ENCODE results near the gene VPS8.

The VPS8 gene

GRCh38 chr3:184850201-184850600 is 38.2 kb downstream of the VPS8 start:
- H3K27me3 Mint-ChIP-seq, result no peaks in the 10 kb centered on the region
- peaks cover 29% of the 10 kb centered on the region for H3K36me3 Mint-ChIP-seq

GRCh38 chr3:184857099-184857498 is 45.1 kb downstream of the VPS8 start:
- no peaks in the 10 kb centered on the region for H3K9me3 Mint-ChIP-seq
- H3K4me1 Mint-ChIP-seq, result no peaks in the 10 kb centered on the region
- no peaks in the 10 kb centered on the region for H3K27me3 Mint-ChIP-seq
- no peak overlapping the region for H3K4me3 Mint-ChIP-seq
- H3K36me3 Mint-ChIP-seq, result peaks cover 26% of the 10 kb centered on the region
- no peak overlapping the region for H3K27ac Mint-ChIP-seq

More at GRCh38 chr3:184850201-184850600, 38.2 kb downstream of the VPS8 start:
- Mint-ChIP-seq H3K4me1 (no peaks in the 10 kb centered on the region), H3K9me3 (no peaks in the 10 kb centered on the region), H3K4me3 (no peak overlapping the region), H3K27ac (no peak overlapping the region)

- H3K27ac Mint-ChIP-seq, result no peak overlapping the region
- no peak overlapping the region for H3K4me3 Mint-ChIP-seq
- no peaks in the 10 kb centered on the region for H3K27me3 Mint-ChIP-seq
- H3K9me3 Mint-ChIP-seq, result no peaks in the 10 kb centered on the region
- peaks cover 18% of the 10 kb centered on the region for H3K36me3 Mint-ChIP-seq
- H3K4me1 Mint-ChIP-seq, result no peaks in the 10 kb centered on the region
Observed at GRCh38 chr3:184864000-184864399, 52.0 kb downstream of the VPS8 start.

- H3K9me3 Mint-ChIP-seq, result no peaks in the 10 kb centered on the region
- no peak overlapping the region for H3K27ac Mint-ChIP-seq
- peaks cover 21% of the 10 kb centered on the region for H3K36me3 Mint-ChIP-seq
- no peaks in the 10 kb centered on the region for H3K27me3 Mint-ChIP-seq
- H3K4me3 Mint-ChIP-seq, result no peak overlapping the region
- H3K4me1 Mint-ChIP-seq, result peaks cover 12% of the 10 kb centered on the region
Observed at GRCh38 chr3:184868477-184868876, 56.5 kb downstream of the VPS8 start.

GRCh38 chr3:184872200-184872599 is 60.2 kb downstream of the VPS8 start:
- Mint-ChIP-seq H3K27ac (peak overlapping the region; percentile 66), H3K9me3 (no peaks in the 10 kb centered on the region), H3K27me3 (no peaks in the 10 kb centered on the region), H3K4me3 (no peak overlapping the region), H3K4me1 (peaks cover 15% of the 10 kb centered on the region), H3K36me3 (peaks cover 22% of the 10 kb centered on the region)

- Mint-ChIP-seq H3K36me3 (peaks cover 22% of the 10 kb centered on the region), H3K27me3 (no peaks in the 10 kb centered on the region), H3K9me3 (no peaks in the 10 kb centered on the region), H3K27ac (no peak overlapping the region), H3K4me1 (peaks cover 15% of the 10 kb centered on the region), H3K4me3 (no peak overlapping the region)
Observed at GRCh38 chr3:184873141-184873540, 61.2 kb downstream of the VPS8 start.

- peaks cover 15% of the 10 kb centered on the region for H3K4me1 Mint-ChIP-seq
- no peak overlapping the region for H3K27ac Mint-ChIP-seq
- H3K9me3 Mint-ChIP-seq, result no peaks in the 10 kb centered on the region
- no peak overlapping the region for H3K4me3 Mint-ChIP-seq
- H3K27me3 Mint-ChIP-seq, result no peaks in the 10 kb centered on the region
- peaks cover 21% of the 10 kb centered on the region for H3K36me3 Mint-ChIP-seq
Observed at GRCh38 chr3:184874709-184875644, 63.0 kb downstream of the VPS8 start.

GRCh38 chr3:184880276-184881019 is 68.5 kb downstream of the VPS8 start:
- H3K27me3 Mint-ChIP-seq, result no peaks in the 10 kb centered on the region

GRCh38 chr3:184884359-184885017 is 72.5 kb downstream of the VPS8 start:
- H3K27me3 Mint-ChIP-seq, result no peaks in the 10 kb centered on the region

More at GRCh38 chr3:184880276-184881019, 68.5 kb downstream of the VPS8 start:
- H3K4me1 Mint-ChIP-seq, result peaks cover 3% of the 10 kb centered on the region
- peaks cover 35% of the 10 kb centered on the region for H3K36me3 Mint-ChIP-seq
- H3K9me3 Mint-ChIP-seq, result no peaks in the 10 kb centered on the region
- no peak overlapping the region for H3K4me3 Mint-ChIP-seq
- no peak overlapping the region for H3K27ac Mint-ChIP-seq

GRCh38 chr3:184885112-184885511 is 73.1 kb downstream of the VPS8 start:
- H3K36me3 Mint-ChIP-seq, result peaks cover 27% of the 10 kb centered on the region
- H3K4me1 Mint-ChIP-seq, result no peaks in the 10 kb centered on the region
- H3K4me3 Mint-ChIP-seq, result no peak overlapping the region
- no peaks in the 10 kb centered on the region for H3K27me3 Mint-ChIP-seq
- no peaks in the 10 kb centered on the region for H3K9me3 Mint-ChIP-seq
- H3K27ac Mint-ChIP-seq, result no peak overlapping the region

More at GRCh38 chr3:184884359-184885017, 72.5 kb downstream of the VPS8 start:
- H3K4me1 Mint-ChIP-seq, result no peaks in the 10 kb centered on the region
- H3K9me3 Mint-ChIP-seq, result no peaks in the 10 kb centered on the region
- H3K4me3 Mint-ChIP-seq, result no peak overlapping the region
- H3K27ac Mint-ChIP-seq, result no peak overlapping the region
- peaks cover 27% of the 10 kb centered on the region for H3K36me3 Mint-ChIP-seq

GRCh38 chr3:184887574-184887973 is 75.6 kb downstream of the VPS8 start:
- no peaks in the 10 kb centered on the region for H3K27me3 Mint-ChIP-seq
- H3K9me3 Mint-ChIP-seq, result no peaks in the 10 kb centered on the region
- no peak overlapping the region for H3K4me3 Mint-ChIP-seq
- no peak overlapping the region for H3K27ac Mint-ChIP-seq
- H3K36me3 Mint-ChIP-seq, result peaks cover 22% of the 10 kb centered on the region
- H3K4me1 Mint-ChIP-seq, result no peaks in the 10 kb centered on the region

- H3K36me3 Mint-ChIP-seq, result peaks cover 7% of the 10 kb centered on the region
- no peak overlapping the region for H3K4me3 Mint-ChIP-seq
- no peaks in the 10 kb centered on the region for H3K9me3 Mint-ChIP-seq
Observed at GRCh38 chr3:184889312-184889904, 77.4 kb downstream of the VPS8 start.

GRCh38 chr3:184894051-184894450 is 82.1 kb downstream of the VPS8 start:
- H3K27ac Mint-ChIP-seq, result no peak overlapping the region
- no peak overlapping the region for H3K4me3 Mint-ChIP-seq
- no peaks in the 10 kb centered on the region for H3K27me3 Mint-ChIP-seq
- no peaks in the 10 kb centered on the region for H3K4me1 Mint-ChIP-seq
- H3K36me3 Mint-ChIP-seq, result peaks cover 5% of the 10 kb centered on the region
- no peaks in the 10 kb centered on the region for H3K9me3 Mint-ChIP-seq

More at GRCh38 chr3:184889312-184889904, 77.4 kb downstream of the VPS8 start:
- H3K4me1 Mint-ChIP-seq, result no peaks in the 10 kb centered on the region
- no peaks in the 10 kb centered on the region for H3K27me3 Mint-ChIP-seq
- no peak overlapping the region for H3K27ac Mint-ChIP-seq

GRCh38 chr3:184895350-184895749 is 83.4 kb downstream of the VPS8 start:
- H3K9me3 Mint-ChIP-seq, result no peaks in the 10 kb centered on the region
- peaks cover 7% of the 10 kb centered on the region for H3K36me3 Mint-ChIP-seq
- H3K4me3 Mint-ChIP-seq, result no peak overlapping the region
- no peaks in the 10 kb centered on the region for H3K4me1 Mint-ChIP-seq
- no peaks in the 10 kb centered on the region for H3K27me3 Mint-ChIP-seq
- H3K27ac Mint-ChIP-seq, result no peak overlapping the region

GRCh38 chr3:184896336-184896735 is 84.4 kb downstream of the VPS8 start:
- Mint-ChIP-seq H3K4me3 (no peak overlapping the region), H3K4me1 (no peaks in the 10 kb centered on the region), H3K9me3 (no peaks in the 10 kb centered on the region), H3K27me3 (no peaks in the 10 kb centered on the region), H3K36me3 (peaks cover 10% of the 10 kb centered on the region), H3K27ac (no peak overlapping the region)

Measured in activated naive CD4-positive, alpha-beta T cell treated with anti-CD3 and anti-CD28 coated beads, Interleukin-2, amount 50 U/mL, for 24 hours (primary cell).